ENCODE measurements around the gene YTHDF1. TPM values are rescaled to one million over a fixed set of nuclear protein-coding genes. Genes with fewer than 3 reads are reported as not detected.
"Not testable (repeated sequence)": the region's sequence is repeated elsewhere in the genome, so short reads cannot be mapped to it uniquely, and the experiment has no call there.

The YTHDF1 gene
- total and polyA plus RNA-seq, 2 of the 4 experiments (the other 2 are of a cell fraction): 10.9 to 22.6 TPM

- ATAC-seq (ENCODE audit: low read depth); CTCF ChIA-PET; H3K9ac ChIP-seq (ENCODE audit: low read depth, low read length); H3K14ac ChIP-seq (replicated peaks; ENCODE audit: low read depth, low read length); H3K23ac ChIP-seq (ENCODE audit: low read depth, low read length); H4K5ac ChIP-seq (ENCODE audit: low read depth, low read length); BruUV-seq (replicated peaks); H3K36me3 ChIP-seq (ENCODE audit: control insufficient read depth, insufficient read depth, low read length); H2AK9ac ChIP-seq (replicated peaks; ENCODE audit: low read depth, low read length, poor library complexity); H3K18ac ChIP-seq (ENCODE audit: low read depth, low read length); POLR2A ChIA-PET (ENCODE audit: unreplicated experiment); H4K8ac ChIP-seq (ENCODE audit: low read depth in 2 of 2, low read length in 2 of 2); H3K56ac ChIP-seq (ENCODE audit: extremely low read depth, insufficient read depth, low read length); H2AFZ ChIP-seq (replicated peaks; ENCODE audit: low read length, poor library complexity); H2BK5ac ChIP-seq (ENCODE audit: low read depth, low read length, poor library complexity, severe bottlenecking); DNase-seq; in situ Hi-C loops (cut with MboI; ENCODE audit: low sequenced_read_pairs); dilution Hi-C loops (cut with HindIII; ENCODE audit: low sequenced_read_pairs, unreplicated experiment); H2AK5ac ChIP-seq (ENCODE audit: low read depth, low read length); H3K27ac ChIP-seq (ENCODE audit: insufficient read depth, low read length); H2BK15ac ChIP-seq (ENCODE audit: low read depth, low read length); H4K91ac ChIP-seq (ENCODE audit: insufficient read depth, low read depth, low read length); H2BK20ac ChIP-seq (ENCODE audit: low read depth, low read length); H3K4me2 ChIP-seq (ENCODE audit: low read depth, low read length); H3K9me1 ChIP-seq (ENCODE audit: insufficient read depth, low read length); H3K4ac ChIP-seq (ENCODE audit: low read depth, low read length); H3K4me3 ChIP-seq (ENCODE audit: insufficient read depth, low read depth, low read length); H3K79me1 ChIP-seq (ENCODE audit: low read depth in 1 of 2, low read length in 2 of 2); H3K9me3 ChIP-seq (ENCODE audit: control insufficient read depth, insufficient read depth, low read length); H2BK120ac ChIP-seq (ENCODE audit: low read depth, low read length): not testable (repeated sequence)
- 63% methylated on average over 4 of the region's 12 CpGs; no CpG with 5 or more reads in 1 of the 2 experiments for WGBS, 2 experiments (ENCODE audit: extremely low coverage in 2 of 2, insufficient read length in 1 of 2)
- peaks cover 28% of the 10 kb centered on the region for H3K27me3 ChIP-seq (ENCODE audit: control insufficient read depth, insufficient read depth, low read length)
- intact Hi-C loops (cut with micrococcal nuclease): loop anchor here (5.0 kb wide), 1 partner anchor 161 kb away; no protein-coding TSS in a partner anchor
- peaks cover 13% of the 10 kb centered on the region for H3K4me1 ChIP-seq (ENCODE audit: control insufficient read depth, insufficient read depth, low read length)
- H4K20me1 ChIP-seq (ENCODE audit: insufficient read depth, low read length): peaks cover 15% of the 10 kb centered on the region; the same call in 1 of the 2 replicates
Observed at GRCh38 chr20:63221400-63222053, 5.6 kb upstream of the YTHDF1 start.
